Femur (tissue), 1 donor: ENCODE data around the gene EDRF1.
A peak's percentile ranks its signal among the peaks of the same experiment; 100 is the strongest.
"Not testable (repeated sequence)": the region's sequence is repeated elsewhere in the genome, so short reads cannot be mapped to it uniquely, and the experiment has no call there.

Source experiments
- DNase-seq: peaks from one replicate; pipeline ENCODE4 v3.0.0-alpha.2; 2017

Gene EDRF1, protein sequence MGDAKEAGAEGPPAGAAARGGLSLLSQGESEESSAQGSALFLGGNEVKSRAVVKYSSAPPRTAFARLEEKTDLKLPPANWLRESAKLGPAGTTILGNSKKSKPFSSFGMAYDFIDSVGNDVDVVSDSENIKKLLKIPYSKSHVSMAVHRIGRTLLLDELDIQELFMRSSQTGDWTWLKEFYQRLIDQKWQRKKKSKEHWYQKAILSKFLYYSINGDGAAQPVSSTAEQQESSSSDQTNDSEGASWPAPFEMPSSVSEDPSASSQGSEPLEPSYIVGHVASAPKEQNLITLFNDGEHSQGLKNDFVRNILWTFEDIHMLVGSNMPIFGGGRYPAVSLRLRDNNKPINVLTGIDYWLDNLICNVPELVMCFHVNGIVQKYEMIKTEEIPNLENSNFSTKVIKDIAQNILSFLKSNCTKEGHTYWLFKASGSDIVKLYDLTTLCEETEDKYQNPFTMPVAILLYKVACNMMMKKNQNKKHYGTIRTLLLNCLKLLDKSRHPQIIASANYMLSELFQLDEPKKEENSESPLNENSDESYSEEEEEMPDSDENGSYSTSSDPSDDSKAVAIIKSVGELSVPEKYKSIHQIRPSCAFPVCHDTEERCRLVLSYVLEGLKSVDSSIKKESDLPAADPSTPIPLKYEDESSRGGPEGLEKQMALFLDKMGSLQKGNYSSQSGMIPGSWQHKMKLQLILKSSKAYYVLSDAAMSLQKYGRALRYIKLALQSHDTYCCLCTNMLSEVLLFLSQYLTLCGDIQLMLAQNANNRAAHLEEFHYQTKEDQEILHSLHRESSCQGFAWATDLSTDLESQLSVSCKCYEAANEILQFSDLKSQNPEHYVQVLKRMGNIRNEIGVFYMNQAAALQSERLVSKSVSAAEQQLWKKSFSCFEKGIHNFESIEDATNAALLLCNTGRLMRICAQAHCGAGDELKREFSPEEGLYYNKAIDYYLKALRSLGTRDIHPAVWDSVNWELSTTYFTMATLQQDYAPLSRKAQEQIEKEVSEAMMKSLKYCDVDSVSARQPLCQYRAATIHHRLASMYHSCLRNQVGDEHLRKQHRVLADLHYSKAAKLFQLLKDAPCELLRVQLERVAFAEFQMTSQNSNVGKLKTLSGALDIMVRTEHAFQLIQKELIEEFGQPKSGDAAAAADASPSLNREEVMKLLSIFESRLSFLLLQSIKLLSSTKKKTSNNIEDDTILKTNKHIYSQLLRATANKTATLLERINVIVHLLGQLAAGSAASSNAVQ

DNA sequence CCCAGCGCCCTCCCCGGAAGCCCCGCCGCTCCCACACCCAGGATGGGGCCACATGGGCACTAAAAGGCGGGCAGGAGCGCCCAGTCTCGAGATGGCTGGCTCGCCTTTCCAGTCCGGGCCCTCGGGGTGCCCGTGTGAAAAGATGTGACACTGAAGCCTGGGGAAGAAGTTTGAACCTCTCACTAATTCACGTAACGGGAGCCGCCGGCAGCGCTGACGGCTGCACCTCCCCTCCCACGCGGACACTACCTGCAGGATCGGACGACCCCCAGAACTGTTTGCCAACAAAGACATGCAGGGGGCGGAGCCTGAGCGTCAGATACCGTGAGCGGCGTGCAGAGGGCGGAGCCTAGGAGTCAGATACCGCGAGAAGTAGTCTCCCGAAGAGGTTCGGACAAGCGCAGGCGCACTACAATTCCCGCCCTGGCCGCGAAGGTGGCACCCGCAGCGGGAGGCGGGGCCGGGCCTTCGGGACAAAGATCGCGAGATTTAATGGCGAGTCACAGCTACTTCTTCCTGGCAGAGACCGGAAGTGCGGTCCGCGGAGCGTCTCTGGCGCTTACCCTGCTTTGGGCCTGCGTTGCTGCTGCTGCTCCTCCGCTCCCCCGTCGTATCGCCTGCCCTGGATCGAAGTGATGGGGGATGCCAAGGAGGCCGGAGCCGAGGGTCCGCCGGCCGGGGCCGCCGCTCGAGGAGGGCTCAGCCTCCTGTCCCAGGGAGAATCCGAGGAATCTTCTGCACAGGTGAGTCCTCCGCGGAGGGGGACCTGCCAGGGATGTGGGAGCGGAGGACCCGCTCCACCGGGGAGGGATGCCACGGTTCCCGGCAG lies at the start of gene EDRF1:
Gene EDRF1, plus strand, starts transcription at position 537 of the 829 bp plus-strand sequence. Its CDS starts 99 bp downstream, at position 636.
- peak; percentile 100 for DNase-seq

DNA sequence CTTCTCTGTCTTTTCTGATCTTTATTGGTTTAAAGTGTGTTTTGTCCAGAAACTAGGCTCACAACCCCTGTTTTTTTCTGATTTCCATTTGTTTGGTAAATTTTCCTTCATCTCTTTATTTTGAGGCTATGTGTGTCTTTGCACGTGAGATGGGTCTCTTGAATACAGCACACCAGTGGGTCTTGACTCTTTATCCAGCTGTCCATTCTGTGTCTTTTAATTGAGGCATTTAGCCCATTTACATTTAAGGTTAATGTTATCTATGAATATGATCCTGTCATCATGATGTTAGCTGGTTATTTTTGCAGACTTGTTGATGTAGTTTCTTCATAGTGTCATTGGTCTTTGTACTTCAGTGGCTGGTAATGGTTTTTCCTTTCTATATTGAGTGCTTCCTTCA lies 46.6 kb upstream of the EDRF1 start:
- DNase-seq, result no peak

DNA sequence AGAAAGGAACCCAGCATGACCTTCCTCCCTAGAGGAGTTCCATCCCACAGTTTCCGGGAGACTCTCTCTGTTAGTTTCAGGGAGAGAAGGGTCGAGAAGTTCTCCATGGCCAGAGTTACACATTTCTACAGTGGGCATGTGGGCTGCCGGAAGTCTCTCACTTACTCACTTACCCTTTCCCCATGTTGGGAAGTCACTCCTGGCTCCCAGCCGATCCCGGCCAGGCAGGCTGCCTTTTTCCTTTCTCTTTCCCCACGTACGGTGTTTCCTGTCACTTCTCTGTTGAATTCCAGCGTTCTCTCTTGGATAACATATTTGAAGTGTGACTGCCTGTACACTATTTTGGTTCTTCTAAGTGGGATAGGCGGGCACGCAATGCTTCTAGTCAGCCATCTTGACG lies 40.1 kb upstream of the EDRF1 start:
- no peak for DNase-seq

DNA sequence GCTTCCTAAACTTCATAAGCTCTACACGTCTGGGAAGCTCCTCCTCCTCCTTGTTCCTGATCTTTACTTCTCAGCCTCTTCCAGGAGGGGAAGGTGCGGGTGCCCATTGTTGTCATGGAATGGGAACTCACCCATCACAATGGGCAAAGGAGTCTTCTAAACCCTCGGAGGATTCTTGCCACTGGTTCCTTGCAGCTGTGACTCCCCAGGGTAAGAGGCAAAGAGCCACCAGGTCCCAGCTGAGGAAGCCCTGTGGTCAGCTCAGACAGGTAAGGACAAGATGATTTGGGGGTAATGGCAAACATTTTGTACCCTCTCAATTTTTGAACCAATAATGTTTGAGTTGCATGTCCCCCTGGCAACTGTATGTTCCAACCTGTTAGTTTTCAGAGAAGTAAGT lies 36.4 kb upstream of the EDRF1 start, which contains the start of gene TEX36:
Gene TEX36, minus strand, starts transcription at position 101 of the 400 bp plus-strand sequence. CDS start 174 bp downstream, outside the sequence.
- DNase-seq, result no peak

DNA sequence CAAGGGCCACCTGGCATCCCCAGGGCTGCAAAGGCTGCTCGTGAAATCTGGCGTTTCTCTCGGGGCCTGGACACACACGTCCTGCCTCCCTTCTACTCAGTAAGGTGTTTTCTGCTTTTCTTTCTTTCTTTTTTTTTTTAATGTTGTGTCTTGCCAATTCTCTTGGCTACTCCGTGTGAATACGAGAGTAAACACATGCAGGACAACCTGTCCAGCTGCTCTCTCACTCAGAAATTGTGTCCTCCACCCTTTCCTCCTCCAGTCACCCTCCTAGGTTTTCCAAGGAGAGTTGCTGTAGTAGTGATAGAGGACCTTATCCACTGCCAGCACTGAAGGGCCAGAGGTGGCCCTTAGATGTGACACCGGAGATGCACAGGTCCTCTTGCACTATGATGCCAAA lies 35.7 kb upstream of the EDRF1 start:
- DNase-seq, result no peak

DNA sequence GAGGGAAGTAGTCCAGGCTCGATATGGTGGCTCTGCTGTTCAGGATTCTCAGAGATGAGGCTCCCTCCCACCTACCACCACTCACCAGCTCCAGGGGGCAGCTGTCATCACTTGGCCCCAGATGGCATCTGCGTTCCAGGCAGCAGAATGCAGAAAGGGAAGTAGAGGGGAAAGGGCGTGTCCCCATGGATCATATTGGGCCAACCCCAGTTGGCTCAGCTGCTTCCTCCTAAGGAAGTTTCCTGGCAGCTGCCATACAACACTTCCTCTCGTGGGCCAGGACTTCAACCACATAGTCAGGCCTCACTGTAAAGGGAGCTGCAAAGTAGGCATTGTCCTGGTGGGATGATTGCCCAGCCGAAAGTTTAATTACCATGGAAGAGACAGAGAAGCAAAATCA lies 34.9 kb upstream of the EDRF1 start:
- no peak for DNase-seq

DNA sequence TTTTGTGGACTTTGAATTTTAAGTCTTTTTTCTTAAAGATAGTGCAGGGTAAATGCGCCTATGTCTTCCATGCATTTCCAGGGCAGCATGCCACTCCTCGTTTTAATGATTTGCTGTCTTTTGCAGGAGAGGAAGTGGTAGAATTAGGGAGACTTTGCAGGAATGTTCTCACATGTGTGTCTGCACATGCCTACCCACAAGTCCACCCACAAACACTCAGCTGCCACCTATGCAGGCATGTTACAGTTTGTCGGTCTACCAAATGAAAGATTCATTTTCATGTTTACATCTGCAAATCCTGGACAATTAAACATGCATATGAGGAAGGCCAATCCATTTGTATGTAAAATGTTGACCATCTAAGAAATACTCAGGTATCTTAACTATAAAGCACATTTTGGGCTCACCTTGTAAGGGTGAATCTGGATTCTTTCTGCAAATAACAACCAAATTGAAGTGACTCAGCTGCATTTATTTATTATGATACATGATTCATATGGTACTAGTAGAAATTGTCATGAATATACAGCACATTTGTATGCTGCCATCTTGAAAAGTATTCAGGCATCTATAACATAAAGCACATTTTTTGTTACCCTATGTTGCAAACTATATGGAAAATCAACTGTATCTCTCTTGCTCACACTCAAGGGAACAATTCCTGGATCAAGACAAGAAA lies 31.9 kb upstream of the EDRF1 start:
- no peak for DNase-seq

DNA sequence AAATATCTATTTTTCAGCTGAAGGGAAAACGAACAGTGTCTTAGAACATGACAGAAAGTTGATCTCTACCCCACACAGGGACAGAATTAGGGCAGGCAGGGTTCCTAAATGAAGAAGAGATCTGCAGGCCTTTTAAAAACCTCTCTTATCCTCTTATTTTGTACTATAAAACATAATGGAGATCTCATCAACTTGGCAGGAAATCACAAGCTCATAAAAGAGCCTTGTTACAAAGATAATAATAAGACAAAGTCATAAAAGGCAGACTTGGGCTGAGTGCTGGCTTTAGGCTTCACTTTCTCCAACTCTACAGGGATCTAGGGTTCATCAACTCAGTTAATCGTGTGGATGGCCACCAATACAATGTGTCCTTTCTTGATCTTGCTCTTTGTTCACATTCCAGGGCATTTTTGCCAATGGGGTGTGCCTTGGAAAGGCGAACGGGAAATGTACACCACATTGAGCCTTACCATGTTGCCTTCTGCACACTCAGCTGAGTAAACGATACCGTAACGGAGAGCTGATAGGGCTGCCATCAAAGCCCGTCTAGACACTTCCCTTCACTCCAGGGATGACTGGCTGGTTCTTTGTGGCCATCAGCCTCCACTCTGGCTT lies 29.4 kb upstream of the EDRF1 start:
- no peak for DNase-seq

DNA sequence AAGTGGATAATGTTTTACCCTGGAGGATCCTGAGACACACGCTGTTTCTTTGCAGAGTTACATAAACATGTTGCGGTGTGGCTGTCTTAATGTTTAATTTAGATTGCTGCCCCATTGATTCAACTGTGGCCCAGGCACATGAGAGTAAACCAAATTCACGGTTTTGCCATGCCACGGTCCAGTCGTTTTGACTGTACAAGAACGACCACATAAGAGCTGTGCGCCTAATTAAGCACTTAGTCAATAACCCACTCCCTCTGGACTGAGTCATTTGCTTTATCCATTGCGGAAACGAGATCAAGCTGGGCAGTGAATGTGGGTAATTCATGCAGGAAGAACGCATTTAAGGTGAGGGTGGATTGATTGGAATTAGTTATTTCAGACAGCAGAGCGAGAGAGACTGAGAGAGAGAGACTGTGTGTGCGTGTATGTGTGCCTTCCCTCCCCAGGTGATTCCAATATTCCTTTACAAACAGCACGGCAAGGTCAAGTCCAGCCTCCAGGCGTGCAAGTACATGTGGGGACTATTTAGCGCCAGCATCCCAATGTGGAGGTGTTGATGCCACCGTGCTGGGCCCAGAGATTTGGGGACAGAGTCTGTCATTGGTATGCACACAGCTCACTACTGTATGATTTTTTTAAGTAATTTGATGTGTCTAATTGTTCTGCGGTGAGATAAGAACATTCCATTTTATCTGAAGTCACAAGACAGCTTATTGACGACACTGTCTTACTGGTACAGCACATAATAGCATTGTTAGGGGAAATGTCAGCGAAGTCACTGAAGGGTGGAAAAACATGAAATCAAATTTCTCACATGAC lies 28.1 kb upstream of the EDRF1 start:
- no peak for DNase-seq

DNA sequence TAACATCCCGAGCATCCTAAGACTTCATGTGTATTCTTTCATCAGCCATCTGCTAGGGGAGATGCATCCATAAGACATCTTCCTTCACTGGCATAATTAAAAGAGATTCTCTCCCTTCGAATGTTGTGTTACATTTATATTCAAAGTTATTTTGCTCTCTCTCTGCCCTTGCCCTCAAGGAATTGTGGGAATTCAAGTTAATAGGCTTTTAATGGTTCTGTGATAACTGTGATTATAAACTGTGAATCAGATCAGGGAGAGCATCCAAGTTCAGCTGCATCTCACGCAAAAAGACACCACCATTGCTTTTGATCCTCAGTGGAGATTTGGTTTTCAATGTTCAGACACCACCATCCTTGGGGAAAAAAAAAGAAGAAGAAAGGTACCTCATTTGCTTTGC lies 27.3 kb upstream of the EDRF1 start:
- no peak for DNase-seq

DNA sequence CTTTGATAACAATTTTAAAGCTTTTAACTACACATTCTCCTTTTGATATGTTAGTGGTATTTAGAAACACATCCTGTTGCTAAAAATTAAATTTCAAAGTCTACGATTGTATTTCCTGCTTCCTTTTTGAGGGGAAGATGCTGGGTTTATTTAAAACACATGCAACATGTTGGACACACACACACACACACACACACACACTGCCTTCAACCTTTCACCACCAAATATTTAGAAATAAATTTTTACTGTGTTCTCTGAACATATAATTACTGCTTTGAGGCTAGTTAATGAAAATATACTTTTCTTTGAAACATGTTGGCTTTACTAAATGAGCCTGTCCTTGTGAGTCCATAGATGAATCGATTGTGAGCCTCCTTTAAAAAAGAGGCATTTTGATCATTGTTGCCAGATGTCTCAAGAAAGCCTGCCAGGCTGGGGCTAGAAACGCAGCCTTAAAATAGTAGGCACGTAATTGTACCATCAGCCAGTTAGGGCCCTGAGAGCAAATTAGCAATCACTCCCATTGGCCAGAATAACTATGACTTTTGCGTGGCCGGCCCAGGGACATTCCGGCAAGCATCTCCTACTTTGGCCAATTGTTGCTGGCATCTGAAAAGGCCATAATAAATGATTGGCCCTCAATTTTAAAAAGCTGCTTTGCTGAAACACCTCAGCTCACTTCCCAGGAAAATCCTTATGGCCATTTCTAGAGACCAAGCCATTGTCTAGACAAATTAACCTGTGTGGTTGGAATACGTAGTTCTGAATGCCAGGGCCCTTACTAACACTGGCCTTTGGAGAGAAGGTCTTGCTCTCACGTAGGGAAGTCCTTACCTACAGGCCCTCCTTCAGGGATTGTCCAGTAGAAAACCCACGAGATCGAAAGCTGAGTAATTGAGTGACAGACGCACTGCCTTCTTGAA lies 26.6 kb upstream of the EDRF1 start:
- no peak for DNase-seq

DNA sequence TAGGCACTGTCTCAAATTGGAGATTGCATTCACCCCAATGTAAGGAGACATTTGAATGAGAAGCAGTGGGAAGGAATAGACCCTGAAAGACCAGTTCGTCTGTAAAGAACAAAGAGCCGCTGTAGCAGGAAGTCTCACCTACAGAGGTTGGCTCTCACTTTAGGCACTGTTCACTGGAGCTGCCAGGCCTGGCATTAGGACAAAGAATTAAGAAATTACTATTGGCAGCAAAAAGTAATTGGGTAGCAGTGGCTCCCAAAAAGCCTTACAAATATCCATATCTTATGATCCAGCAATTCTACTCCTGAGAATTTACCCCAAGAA lies 26.0 kb upstream of the EDRF1 start:
- no peak for DNase-seq

DNA sequence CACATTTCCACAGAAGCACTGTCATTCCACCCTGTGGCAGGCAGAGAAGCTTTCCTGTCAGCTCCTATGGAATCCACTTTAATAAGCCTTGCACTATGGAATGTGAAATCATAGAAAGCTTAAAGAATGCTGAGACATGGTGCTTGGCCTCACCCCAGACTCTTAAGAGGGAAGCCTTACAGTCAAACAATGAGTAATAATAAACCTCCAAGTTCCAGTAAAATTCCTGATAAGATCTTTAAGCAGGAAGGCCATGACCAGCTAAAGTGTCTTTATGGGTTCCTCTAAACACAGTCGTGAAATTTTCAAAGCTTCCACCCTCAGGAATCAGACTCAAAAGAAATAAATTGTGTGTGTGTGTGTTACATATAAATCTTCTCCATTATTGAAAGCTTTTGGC lies 24.6 kb upstream of the EDRF1 start:
- no peak for DNase-seq

DNA sequence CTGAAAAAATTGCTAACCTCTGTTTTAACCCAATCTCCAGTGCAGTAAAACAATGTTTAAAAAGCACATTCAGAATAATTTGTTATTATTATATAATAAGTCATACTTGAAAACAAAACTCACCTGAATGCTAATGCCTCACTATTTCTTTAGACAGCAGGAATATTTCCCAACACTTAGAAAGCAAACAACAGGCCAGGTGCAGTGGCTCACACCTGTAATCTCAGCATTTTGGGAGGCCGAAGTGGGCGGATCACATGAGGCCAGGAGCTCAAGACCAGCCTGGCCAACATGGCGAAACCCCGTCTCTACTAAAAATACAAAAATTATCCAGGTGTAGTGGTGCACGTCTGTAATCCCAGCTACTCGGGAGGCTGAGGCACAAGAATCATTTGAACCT lies 22.6 kb upstream of the EDRF1 start:
- not testable (repeated sequence) for DNase-seq

DNA sequence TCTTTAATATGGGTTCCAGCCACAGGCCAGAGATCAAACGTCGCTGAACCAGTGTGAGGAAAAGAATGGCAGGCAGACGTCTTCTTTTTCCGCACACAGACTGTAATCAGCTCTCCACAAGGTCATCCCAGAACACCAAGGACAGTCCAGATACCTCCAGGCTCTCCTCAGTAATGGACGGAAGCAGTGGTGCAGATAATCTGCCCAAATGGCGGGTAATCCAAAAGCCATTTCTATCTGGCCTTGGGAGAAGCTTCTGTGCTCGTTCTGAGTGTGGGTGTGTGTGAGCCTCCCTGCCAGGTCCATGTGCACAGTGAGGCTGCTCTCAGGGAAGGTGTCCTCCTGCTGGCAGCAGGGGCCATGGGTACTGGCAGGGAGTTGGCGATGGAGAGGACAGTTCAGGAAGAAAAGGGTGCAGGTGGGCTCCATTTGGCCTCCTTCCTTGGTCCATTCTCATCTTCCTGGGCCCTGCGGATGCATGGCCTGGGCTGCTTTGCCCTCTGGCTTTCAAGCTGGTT lies 21.0 kb upstream of the EDRF1 start:
- no peak for DNase-seq

DNA sequence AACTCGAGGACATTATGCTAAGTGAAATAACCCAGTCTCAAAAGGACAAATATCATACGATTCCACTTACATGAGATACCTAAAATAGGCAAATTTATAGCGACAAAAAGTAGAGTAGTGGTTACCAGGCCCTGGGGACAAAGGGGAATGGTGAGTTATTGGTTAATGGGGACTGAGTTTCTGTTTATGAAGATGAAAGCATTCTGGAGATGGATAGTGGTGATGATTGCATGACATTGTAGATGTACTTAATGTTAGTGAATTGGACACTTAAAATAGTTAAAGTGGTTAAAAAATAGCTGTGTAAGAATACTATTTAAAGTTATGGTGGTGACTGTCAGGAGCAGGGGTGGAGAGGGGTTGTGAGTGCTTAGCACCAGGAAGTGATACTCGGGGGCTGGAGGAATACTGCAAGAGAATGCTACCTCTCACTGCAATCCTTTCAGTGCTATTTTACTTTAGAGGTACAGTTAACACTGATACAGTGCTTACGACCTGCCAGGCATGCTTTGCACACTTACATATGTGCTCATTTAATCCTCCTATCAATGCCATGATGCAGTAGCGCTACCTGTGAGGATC lies 19.9 kb upstream of the EDRF1 start:
- no peak for DNase-seq

DNA sequence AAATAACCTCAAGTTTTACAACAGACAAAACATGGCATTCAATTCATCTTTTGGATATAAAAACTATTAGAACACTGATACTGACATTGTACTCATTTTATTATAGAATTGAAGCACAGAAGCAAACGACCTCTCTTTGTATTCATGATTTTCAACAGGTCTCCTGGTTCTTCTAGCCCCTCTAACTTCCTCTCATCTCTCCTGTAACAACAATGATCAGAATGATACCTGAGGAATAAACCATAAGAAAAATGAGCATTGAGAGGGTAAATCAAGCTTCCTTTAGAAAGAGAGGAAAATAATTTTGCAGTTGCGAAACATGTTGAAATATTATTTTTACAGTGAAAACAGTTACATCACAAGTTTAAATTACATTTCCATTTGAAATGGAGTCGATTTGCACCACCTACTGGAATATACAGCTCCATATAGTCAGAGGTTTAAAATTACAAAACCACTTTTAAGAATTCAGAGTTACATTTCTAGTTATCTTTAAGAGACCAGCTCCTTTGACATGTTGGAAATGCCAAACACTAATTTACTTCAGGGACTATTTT lies 19.1 kb upstream of the EDRF1 start:
- DNase-seq, result no peak
